Gastrocnemius medialis (tissue), 4 donors: ENCODE measurements around the gene GNG14. TPM values are rescaled to one million over a fixed set of nuclear protein-coding genes. Genes with fewer than 3 reads are reported as not detected.

Experiments
- ATAC-seq, 2 donors: fragments of 150-250 bp; one replicate each; pipeline ENCODE4 v1.9.1; 2016
- DNase-seq, 2 donors: peaks; one replicate each; pipeline ENCODE4 v3.0.0-alpha.2; 2019
- H3K27ac ChIP-seq, 4 donors: fragments of 200-600 bp; sonication (generic); 1 replicate in 1 of 4; 2 replicates in 3 of 4; pipeline ENCODE4 v1.5.1; 2016 to 2018; ENCODE audit warnings: mild to moderate bottlenecking in 2 of 4, moderate library complexity in 1 of 4
- H3K27me3 ChIP-seq, 3 donors: fragments of 200-600 bp; sonication (generic) in 2 of 3; 1 replicate in 1 of 3; 2 replicates in 2 of 3; pipeline versions ENCODE4 v1.5.1 to v1.6.0; 2016 to 2019; ENCODE audit warnings: mild to moderate bottlenecking in 1 of 3, moderate library complexity in 1 of 3
- H3K36me3 ChIP-seq, 2 donors: fragments of 200-600 bp; sonication (generic) in 1 of 2; one replicate each; pipeline ENCODE4 v1.5.1; 2017 to 2018
- H3K4me1 ChIP-seq, 2 donors: fragments of 200-600 bp; sonication (generic) in 1 of 2; one replicate each; pipeline ENCODE4 v1.5.1; 2016 to 2017; ENCODE audit warnings: mild to moderate bottlenecking in 2 of 2
- H3K4me3 ChIP-seq, 4 donors: fragments of 200-600 bp; sonication (generic) in 3 of 4; 1 replicate in 1 of 4; 2 replicates in 3 of 4; pipeline ENCODE4 v1.5.1; 2016 to 2019; ENCODE audit warnings: mild to moderate bottlenecking in 2 of 4
- H3K9me3 ChIP-seq, 3 donors: fragments of 200-600 bp; sonication (generic) in 2 of 3; 1 replicate in 1 of 3; 2 replicates in 2 of 3; pipeline ENCODE4 v1.5.1; 2016 to 2019
- POLR2A ChIP-seq, 2 donors: fragments of 450-650 bp; IDR thresholded peaks; one replicate each; pipeline ENCODE4 v1.6.1; 2017; ENCODE audit warnings: antibody characterized with exemption in 2 of 2, mild to moderate bottlenecking in 2 of 2, moderate library complexity in 2 of 2
- in situ Hi-C, 4 donors: fragments of 200-750 bp; cut with MboI; loops; one replicate each; pipeline versions ENCODE4 v1.15.0 to v1.8.0; 2017; ENCODE audit warnings: low sequenced_read_pairs in 4 of 4
- intact Hi-C: fragments of 100-400 bp; cut with DNase I; formaldehyde crosslinking; loops from one replicate; pipeline ENCODE4 v1.15.1; 2023; ENCODE audit warnings: low total_unique reads
- total RNA-seq, 4 donors: library from RNA; depleted of rRNA; stranded (reverse); fragments of >200 nt; gene quantifications; one replicate each; pipeline versions ENCODE4 v1.1.0 to v1.2.3, GENCODE V29; 2016
- TF ChIP-seq, protein P1 (sequence below), 5 experiments: fragments of 450-650 bp in 3 of 5; fragments of 200-600 bp in 2 of 5; sonication (generic) in 2 of 5; IDR thresholded peaks in 4 of 5; conservative IDR thresholded peaks in 1 of 5; 1 replicate in 4 of 5; 2 replicates in 1 of 5; pipeline ENCODE4 v1.5.1; 2016 to 2019; ENCODE audit warnings: antibody characterized with exemption in 5 of 5, mild to moderate bottlenecking in 3 of 5, moderate library complexity in 3 of 5

The GNG14 gene
- total RNA-seq, 4 donors from 2014 or later, result not detected

DNA sequence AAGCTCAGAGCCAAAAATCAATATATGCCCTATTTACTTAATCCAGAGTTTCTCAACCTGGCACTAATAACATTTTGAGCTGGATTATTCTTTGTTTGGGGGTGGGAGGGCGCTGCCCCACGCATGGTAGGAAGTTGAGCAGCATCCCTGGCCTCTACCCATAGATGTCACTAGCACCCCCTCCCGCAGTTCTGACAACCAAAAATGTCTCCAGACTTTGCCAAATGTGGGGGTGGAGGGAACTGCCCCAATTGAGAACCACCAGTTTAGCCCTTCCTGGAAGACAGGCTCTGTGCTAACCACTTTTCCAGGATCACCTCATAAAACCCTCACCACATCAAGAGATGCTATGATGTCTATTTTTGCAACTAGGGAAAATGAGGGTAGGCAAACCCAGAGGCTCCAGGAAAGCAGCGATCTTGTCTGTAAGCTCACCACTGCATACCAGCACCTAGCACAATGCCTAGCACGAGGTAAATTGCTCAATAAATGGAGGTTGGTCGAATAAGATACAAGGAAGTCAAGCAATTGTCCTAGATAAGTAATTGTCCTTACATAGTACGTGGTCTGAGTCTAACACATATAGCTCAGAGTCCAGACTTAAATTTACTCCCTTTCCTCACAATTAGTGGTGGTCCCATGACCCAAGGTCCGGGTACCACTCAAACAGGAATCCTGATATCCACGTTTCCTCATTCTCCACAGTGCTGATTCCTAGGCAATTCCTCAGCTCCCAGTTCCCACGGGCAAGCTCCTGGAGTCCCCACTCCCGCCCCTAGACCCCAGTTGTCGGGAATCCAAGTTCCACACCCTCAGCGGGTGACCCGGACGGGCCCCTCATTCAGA, 45.8 kb downstream of the GNG14 start:
- H3K36me3 ChIP-seq, result peaks cover 0 to 33% of the 10 kb centered on the region in 2 donors
- H3K27ac ChIP-seq, result peak overlapping the region; percentile 89 to 99 (median 98)
- no peak for ATAC-seq
- peaks cover 30 to 42% of the 10 kb centered on the region in 2 donors for H3K4me1 ChIP-seq
- DNase-seq, result no peak
- intact Hi-C loops (loop anchor here (1.0 to 10.0 kb wide), 3 partner anchors 11 to 381 kb away; partner anchors contain the start of genes DHPS, NACC1 and TRMT1), in situ Hi-C loops (no loop called here)
- H3K4me3 ChIP-seq, result peak overlapping the region; percentile 94 to 100 (median 96)
- H3K9me3 ChIP-seq, result no peaks in the 10 kb centered on the region
- no peak for TF ChIP-seq POLR2A (IDR thresholded peaks at IDR 0.05)
- TF ChIP-seq, protein P1, sequence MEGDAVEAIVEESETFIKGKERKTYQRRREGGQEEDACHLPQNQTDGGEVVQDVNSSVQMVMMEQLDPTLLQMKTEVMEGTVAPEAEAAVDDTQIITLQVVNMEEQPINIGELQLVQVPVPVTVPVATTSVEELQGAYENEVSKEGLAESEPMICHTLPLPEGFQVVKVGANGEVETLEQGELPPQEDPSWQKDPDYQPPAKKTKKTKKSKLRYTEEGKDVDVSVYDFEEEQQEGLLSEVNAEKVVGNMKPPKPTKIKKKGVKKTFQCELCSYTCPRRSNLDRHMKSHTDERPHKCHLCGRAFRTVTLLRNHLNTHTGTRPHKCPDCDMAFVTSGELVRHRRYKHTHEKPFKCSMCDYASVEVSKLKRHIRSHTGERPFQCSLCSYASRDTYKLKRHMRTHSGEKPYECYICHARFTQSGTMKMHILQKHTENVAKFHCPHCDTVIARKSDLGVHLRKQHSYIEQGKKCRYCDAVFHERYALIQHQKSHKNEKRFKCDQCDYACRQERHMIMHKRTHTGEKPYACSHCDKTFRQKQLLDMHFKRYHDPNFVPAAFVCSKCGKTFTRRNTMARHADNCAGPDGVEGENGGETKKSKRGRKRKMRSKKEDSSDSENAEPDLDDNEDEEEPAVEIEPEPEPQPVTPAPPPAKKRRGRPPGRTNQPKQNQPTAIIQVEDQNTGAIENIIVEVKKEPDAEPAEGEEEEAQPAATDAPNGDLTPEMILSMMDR (IDR thresholded peaks at IDR 0.05 in 4 of 5, conservative IDR thresholded peaks at IDR 0.05 in 1 of 5), result peak in 1 of 5 experiments; percentile 17
- H3K27me3 ChIP-seq, result no peaks in the 10 kb centered on the region

DNA sequence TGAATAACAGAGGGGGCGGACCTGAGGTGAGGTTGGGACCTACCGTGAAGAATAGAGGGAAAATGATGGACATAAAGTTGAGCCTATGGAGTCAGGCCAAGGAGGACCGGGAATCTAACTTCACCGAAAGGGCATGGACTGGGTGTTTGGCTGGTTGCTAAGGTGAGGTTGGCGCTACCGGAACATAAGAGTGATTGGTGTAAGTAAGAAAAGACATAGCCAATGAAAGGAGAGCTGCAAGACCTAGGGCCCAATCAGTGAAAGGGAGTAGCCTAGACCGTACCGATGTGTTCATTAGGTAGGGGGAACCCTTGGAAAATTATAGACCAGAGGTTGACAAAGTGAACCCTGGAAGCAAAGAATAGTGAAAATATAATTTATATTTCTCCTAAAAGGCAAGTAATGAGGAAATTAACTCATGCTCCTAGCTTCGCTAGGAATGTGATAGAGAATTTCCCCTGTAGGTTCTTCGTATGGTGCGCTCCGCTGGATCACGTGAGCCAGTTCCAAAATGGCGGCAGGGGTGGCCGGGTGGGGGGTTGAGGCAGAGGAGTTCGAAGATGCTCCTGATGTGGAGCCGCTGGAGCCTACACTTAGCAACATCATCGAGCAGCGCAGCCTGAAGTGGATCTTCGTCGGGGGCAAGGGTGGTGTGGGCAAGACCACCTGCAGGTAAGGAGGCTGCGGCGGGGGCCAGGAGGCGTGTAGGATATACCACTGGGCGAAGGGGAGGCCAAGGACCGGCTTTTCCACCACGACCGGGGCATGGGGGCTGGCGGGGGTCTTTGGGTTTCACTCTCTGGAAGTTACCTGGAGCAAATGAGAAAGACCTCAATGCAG, 49.4 kb downstream of the GNG14 start, which contains the start of gene GET3:
Gene GET3 (plus strand): TSS at position 503 of the 840 bp plus-strand sequence. CDS start 9 bp downstream, at position 512.
- in situ Hi-C loops, result no loop called here
- ATAC-seq (peak; percentile 93 to 94), DNase-seq (peak; percentile 93 to 95)
- Histone ChIP-seq H3K9me3 (no peaks in the 10 kb centered on the region), H3K27ac (peak within 1 kb of the TSS; percentile 81 to 93 (median 86)), H3K27me3 (no peaks in the 10 kb centered on the region), H3K4me3 (peak within 1 kb of the TSS; percentile 76 to 95 (median 88)), H3K36me3 (peaks cover 0 to 38% of the 10 kb centered on the region in 2 donors), H3K4me1 (peaks cover 29 to 35% of the 10 kb centered on the region in 2 donors)
- no peak for TF ChIP-seq POLR2A (IDR thresholded peaks at IDR 0.05)
- TF ChIP-seq, protein P1 (IDR thresholded peaks at IDR 0.05 in 4 of 5, conservative IDR thresholded peaks at IDR 0.05 in 1 of 5), result peak in 1 of 5 experiments; percentile 41
- intact Hi-C loops, result loop anchor here (1.0 to 10.0 kb wide), 2 partner anchors 127 to 378 kb away; partner anchors contain the start of genes NACC1, TRMT1, ZNF490 and ZNF791

DNA sequence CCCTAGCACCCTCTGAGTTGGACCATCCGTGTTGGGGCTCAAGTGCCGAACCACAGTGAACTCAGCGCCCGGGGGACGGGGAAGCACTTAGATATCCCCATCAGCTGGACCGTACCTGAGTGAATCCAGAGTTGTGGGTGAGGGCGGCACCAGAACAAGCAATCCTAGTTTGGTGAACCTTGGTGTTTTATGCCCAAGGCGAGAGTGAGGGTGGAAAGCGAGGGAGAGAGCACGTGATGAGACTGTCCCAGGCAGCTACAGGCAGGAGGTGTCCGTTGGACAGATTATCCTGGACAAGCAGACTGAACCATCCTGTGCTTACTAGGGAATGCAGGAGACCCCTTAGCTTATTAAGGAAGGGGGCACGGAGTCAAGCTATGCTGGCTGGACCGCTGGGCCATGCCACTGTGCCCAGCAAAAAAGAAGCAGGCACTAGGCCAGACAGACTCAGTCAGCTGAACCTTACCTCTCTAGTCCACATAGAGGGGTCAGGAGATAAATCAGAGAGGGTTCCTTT, 50.1 kb downstream of the GNG14 start:
- no peak for TF ChIP-seq POLR2A (IDR thresholded peaks at IDR 0.05)
- TF ChIP-seq, protein P1 (IDR thresholded peaks at IDR 0.05 in 4 of 5, conservative IDR thresholded peaks at IDR 0.05 in 1 of 5), result no peak
- ATAC-seq (no peak), DNase-seq (no peak)
- H3K27me3 ChIP-seq, result no peaks in the 10 kb centered on the region
- peak overlapping the region; percentile 81 to 93 (median 86) for H3K27ac ChIP-seq
- H3K4me3 ChIP-seq, result peak overlapping the region; percentile 76 to 95 (median 88)
- in situ Hi-C loops, result no loop called here
- intact Hi-C loops, result loop anchor here (1.0 to 10.0 kb wide), 2 partner anchors 128 to 377 kb away; partner anchors contain the start of genes NACC1, TRMT1, ZNF490 and ZNF791
- H3K36me3 ChIP-seq, result peaks cover 0 to 39% of the 10 kb centered on the region in 2 donors
- peaks cover 24 to 29% of the 10 kb centered on the region in 2 donors for H3K4me1 ChIP-seq
- H3K9me3 ChIP-seq, result no peaks in the 10 kb centered on the region

Other genes starting within 250 kb of the GNG14 start
- 1 to 10 TPM in 3 of 4 donors, under 1 TPM in 1; 0.95 to 2.3 (median 1.7) TPM for gene ZNF443, start 247.0 kb upstream of the GNG14 start, total RNA-seq
- gene ZNF709, start 203.2 kb upstream of the GNG14 start, total RNA-seq, result 1 to 10 TPM in 1 of 4 donors, under 1 TPM in 3; 0.52 to 1.7 (median 0.61) TPM
- gene ZNF564, start 136.5 kb upstream of the GNG14 start, total RNA-seq, result 1 to 10 TPM; 3.3 to 5.0 (median 4.5) TPM
- 1 to 10 TPM; 2.5 to 4.9 (median 2.9) TPM for gene ZNF490, start 77.2 kb upstream of the GNG14 start, total RNA-seq
- 10 to 100 TPM in 1 of 4 donors, 1 to 10 TPM in 3; 7.6 to 10.9 (median 8.8) TPM for gene ZNF791, start 77.1 kb upstream of the GNG14 start, total RNA-seq
- gene MAN2B1, start 21.3 kb upstream of the GNG14 start, total RNA-seq, result 10 to 100 TPM; 18.0 to 34.2 (median 29.3) TPM
- 1 to 10 TPM; 2.2 to 8.4 (median 3.7) TPM for gene WDR83, start 21.2 kb upstream of the GNG14 start, total RNA-seq
- 100 to 1,000 TPM; 115 to 184 (median 127) TPM for gene DHPS, start 6.1 kb upstream of the GNG14 start, total RNA-seq
- gene FBXW9, start 8.6 kb downstream of the GNG14 start, total RNA-seq, result 1 to 10 TPM; 2.5 to 5.8 (median 3.3) TPM
- 10 to 100 TPM; 32.1 to 49.9 (median 42.0) TPM for gene TNPO2, start 35.9 kb downstream of the GNG14 start, total RNA-seq
- gene TRIR, start 46.7 kb downstream of the GNG14 start, total RNA-seq, result 100 to 1,000 TPM; 260 to 354 (median 297) TPM
- gene GET3, start 49.5 kb downstream of the GNG14 start, total RNA-seq, result 10 to 100 TPM; 52.6 to 85.1 (median 70.5) TPM
- under 1 TPM in 1 of 4 donors, not detected in 3; 0.63 TPM for gene BEST2, start 63.8 kb downstream of the GNG14 start, total RNA-seq
- 10 to 100 TPM; 12.3 to 23.4 (median 17.6) TPM for gene HOOK2, start 87.6 kb downstream of the GNG14 start, total RNA-seq
- 100 to 1,000 TPM in 2 of 4 donors, 10 to 100 TPM in 2; 59.0 to 200 (median 128) TPM for gene JUNB, start 103.5 kb downstream of the GNG14 start, total RNA-seq
- 100 to 1,000 TPM; 357 to 551 (median 406) TPM for gene PRDX2, start 113.8 kb downstream of the GNG14 start, total RNA-seq
- gene THSD8, start 114.1 kb downstream of the GNG14 start, total RNA-seq, result not detected
- 1 to 10 TPM; 1.0 to 3.9 (median 2.4) TPM for gene RNASEH2A, start 118.6 kb downstream of the GNG14 start, total RNA-seq
- gene RTBDN, start 146.6 kb downstream of the GNG14 start, total RNA-seq, result not detected
- not detected for gene MAST1, start 150.5 kb downstream of the GNG14 start, total RNA-seq
- gene DNASE2, start 193.5 kb downstream of the GNG14 start, total RNA-seq, result 10 to 100 TPM; 11.9 to 44.3 (median 15.4) TPM
- not detected for gene KLF1, start 199.2 kb downstream of the GNG14 start, total RNA-seq
- 10 to 100 TPM; 35.6 to 83.8 (median 54.1) TPM for gene GCDH, start 203.2 kb downstream of the GNG14 start, total RNA-seq
- not detected for gene SYCE2, start 231.3 kb downstream of the GNG14 start, total RNA-seq
- 10 to 100 TPM; 40.7 to 68.8 (median 62.3) TPM for gene FARSA, start 245.7 kb downstream of the GNG14 start, total RNA-seq